Common myeloid progenitor, CD34-positive (primary cell): ENCODE results near the gene KCNJ4.

Experiments used
- CTCF ChIA-PET: fragments of 350-600 bp; sonication (Branson Sonifier 250); formaldehyde crosslinking; loops from one replicate; lab custom pipeline; 2021; ENCODE audit warnings: antibody characterized with exemption; lab: Charles Lee
- POLR2A ChIA-PET: fragments of 350-600 bp; sonication (Branson Sonifier 250); formaldehyde crosslinking; loops from one replicate; lab custom pipeline; 2021; ENCODE audit warnings: antibody characterized with exemption; lab: Charles Lee
- DNase-seq, 3 donors: peaks; one replicate each; pipeline versions ENCODE4 v3.0.0 to v3.0.0-alpha.2; 2013
- H3K27ac ChIP-seq, 2 experiments: 1 replicate in 1 of 2; 2 replicates in 1 of 2; pipeline ENCODE4 v1.7.0; 2013; ENCODE audit warnings: inconsistent platforms in 2 of 2, low read length in 2 of 2, mild to moderate bottlenecking in 2 of 2, low read depth in 1 of 2, moderate library complexity in 1 of 2; ENCODE audit not compliant: severe bottlenecking in 2 of 2, insufficient read depth in 1 of 2, poor library complexity in 1 of 2
- H3K27me3 ChIP-seq, 5 experiments: replicated peaks in 2 of 5; 1 replicate in 3 of 5; 2 replicates in 2 of 5; pipeline versions ENCODE4 v1.6.1 to v1.7.0; 2013; ENCODE audit warnings: low read length in 4 of 5, mild to moderate bottlenecking in 2 of 5, moderate library complexity in 2 of 5, inconsistent platforms in 1 of 5; ENCODE audit not compliant: insufficient read depth in 5 of 5, control insufficient read depth in 4 of 5
- H3K36me3 ChIP-seq, 4 experiments: 1 replicate in 2 of 4; 2 replicates in 2 of 4; pipeline versions ENCODE4 v1.6.1 to v1.7.0; 2013; ENCODE audit warnings: low read length in 3 of 4, control low read depth in 1 of 4, mild to moderate bottlenecking in 1 of 4; ENCODE audit not compliant: control insufficient read depth in 4 of 4, insufficient read depth in 4 of 4
- H3K4me1 ChIP-seq, 4 experiments: 1 replicate in 3 of 4; 2 replicates in 1 of 4; pipeline versions ENCODE4 v1.6.1 to v1.7.1; 2013; ENCODE audit warnings: low read length in 3 of 4, mild to moderate bottlenecking in 3 of 4, control low read depth in 1 of 4, inconsistent platforms in 1 of 4, moderate library complexity in 1 of 4; ENCODE audit not compliant: control insufficient read depth in 4 of 4, insufficient read depth in 4 of 4; ENCODE audit errors: control extremely low read depth in 1 of 4
- H3K4me3 ChIP-seq, 7 experiments: 1 replicate in 4 of 7; 2 replicates in 3 of 7; pipeline versions ENCODE4 v1.5.1 to v1.7.0; 2013; ENCODE audit warnings: mild to moderate bottlenecking in 7 of 7, low read length in 6 of 7, moderate library complexity in 6 of 7, inconsistent platforms in 2 of 7, low read depth in 2 of 7, control low read depth in 1 of 7; ENCODE audit not compliant: insufficient read depth in 4 of 7, control insufficient read depth in 1 of 7; ENCODE audit errors: extremely low read depth in 1 of 7
- H3K9me3 ChIP-seq, 5 experiments: 1 replicate in 4 of 5; 2 replicates in 1 of 5; pipeline versions ENCODE4 v1.6.1 to v1.7.1; 2013; ENCODE audit warnings: low read length in 4 of 5, mild to moderate bottlenecking in 2 of 5, inconsistent platforms in 1 of 5, low read depth in 1 of 5, moderate library complexity in 1 of 5; ENCODE audit not compliant: control insufficient read depth in 4 of 5, insufficient read depth in 2 of 5; ENCODE audit errors: control extremely low read depth in 1 of 5
- WGBS: methylation state at CpG from one replicate; pipeline ENCODE4 v1.1.5; 2013; ENCODE audit not compliant: insufficient coverage; 5-methylcytosine and 5-hydroxymethylcytosine counted together

The KCNJ4 gene

DNA sequence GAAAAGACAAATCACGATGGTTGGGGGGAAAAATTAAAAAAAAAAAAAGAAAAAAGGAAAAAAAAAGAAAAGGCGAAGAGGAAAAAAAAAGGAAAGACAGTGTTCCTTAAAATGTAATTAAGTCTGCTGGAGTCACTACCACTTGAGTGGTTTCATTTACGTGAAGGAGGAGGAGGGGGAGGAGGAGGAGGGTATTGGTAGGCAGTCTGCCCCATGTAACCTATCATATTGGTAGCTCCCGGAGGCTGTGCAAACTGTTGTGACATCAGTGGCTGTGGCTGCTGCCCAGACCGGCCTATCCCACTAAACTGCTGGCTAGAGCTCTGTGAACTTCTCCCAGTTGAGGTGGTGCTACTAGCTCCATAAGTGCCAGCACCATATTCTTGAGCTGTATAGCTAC lies 30.8 kb upstream of the KCNJ4 start:
- peak in 1 of 3 donors; percentile 24 for DNase-seq
- no peak overlapping the region for H3K27ac ChIP-seq
- peaks cover 0 to 2% (median 0%) of the 10 kb centered on the region in 4 experiments for H3K4me1 ChIP-seq
- 100% methylated on average over 5 of the region's 5 CpGs for WGBS
- H3K4me3 ChIP-seq, result no peak overlapping the region
- no peaks in the 10 kb centered on the region for H3K9me3 ChIP-seq
- POLR2A ChIA-PET, result interaction anchor here (0.6 kb wide), 1 partner anchor 54 kb away, joined by 3 read pairs; no protein-coding TSS in a partner anchor
- CTCF ChIA-PET, result interaction anchor here (0.7 to 1.0 kb wide), 3 partner anchors 10 to 86 kb away, joined by 3 read pairs; no protein-coding TSS in a partner anchor
- peaks cover 29 to 97% (median 87%) of the 10 kb centered on the region in 4 experiments for H3K36me3 ChIP-seq
- no peaks in the 10 kb centered on the region for H3K27me3 ChIP-seq

DNA sequence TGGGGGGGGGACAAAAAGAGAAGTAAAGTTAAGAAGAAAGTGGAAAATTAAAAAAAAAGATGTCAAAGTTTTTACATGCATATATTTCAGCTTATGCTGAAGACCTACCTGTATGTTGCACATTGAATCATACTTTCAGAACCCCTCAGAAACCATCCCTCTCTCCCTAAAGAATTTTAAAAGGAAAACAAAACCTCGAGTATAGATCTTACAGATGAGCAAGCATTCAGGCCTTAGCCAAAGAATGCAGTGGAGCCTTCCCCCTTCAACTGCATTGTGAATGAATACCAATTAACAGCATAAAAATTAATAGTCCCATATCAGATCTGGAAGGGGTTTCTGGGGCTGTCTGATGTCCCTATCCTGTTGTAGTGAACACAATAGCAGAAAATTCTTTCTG lies 29.2 kb upstream of the KCNJ4 start:
- Histone ChIP-seq H3K36me3 (peaks cover 31 to 90% (median 73%) of the 10 kb centered on the region in 4 experiments), H3K4me3 (no peak overlapping the region), H3K27ac (no peak overlapping the region), H3K27me3 (no peaks in the 10 kb centered on the region), H3K4me1 (no peaks in the 10 kb centered on the region), H3K9me3 (no peaks in the 10 kb centered on the region)
- DNase-seq, result no peak
- POLR2A ChIA-PET, result interaction anchor here (1.0 kb wide), 1 partner anchor 18 kb away, joined by 3 read pairs; no protein-coding TSS in a partner anchor
- WGBS, result 83% methylated on average over 1 of the region's 1 CpG
- CTCF ChIA-PET, result interaction anchor here (1.1 to 1.3 kb wide), 2 partner anchors 9 to 10 kb away, joined by 3 read pairs; no protein-coding TSS in a partner anchor

DNA sequence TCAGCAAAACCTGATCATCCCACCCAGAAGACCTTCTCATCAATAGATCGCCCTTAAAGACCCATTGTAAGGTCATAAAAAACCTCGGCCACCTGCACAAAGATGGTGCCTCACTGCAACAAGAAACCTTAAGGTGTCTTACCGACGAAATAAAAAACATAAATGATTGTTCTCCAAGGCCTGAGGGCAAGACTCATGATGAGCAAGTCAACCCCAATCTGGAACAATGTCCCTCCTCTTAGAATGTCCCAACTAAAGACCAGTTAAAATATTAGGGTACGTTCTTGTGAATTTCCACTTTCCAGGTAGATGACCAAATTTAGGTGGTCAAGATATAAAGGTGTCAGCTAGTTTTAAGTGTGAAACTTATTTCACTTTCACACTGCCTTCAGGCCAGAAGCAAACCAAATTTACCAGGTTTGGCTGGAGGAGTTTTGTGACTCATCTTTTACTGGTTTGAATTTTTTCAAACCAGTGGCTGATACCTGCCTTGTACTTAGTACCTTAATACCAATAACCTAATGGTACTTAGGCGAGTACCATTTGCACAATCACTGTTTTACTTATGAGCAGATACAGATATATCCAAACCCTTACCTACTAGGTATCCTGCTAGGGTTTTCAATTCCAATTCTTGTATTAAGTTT lies 27.8 kb upstream of the KCNJ4 start:
- H3K36me3 ChIP-seq, result peaks cover 29 to 75% (median 61%) of the 10 kb centered on the region in 4 experiments
- H3K4me3 ChIP-seq, result no peak overlapping the region
- H3K4me1 ChIP-seq, result no peaks in the 10 kb centered on the region
- no peak for DNase-seq
- H3K27ac ChIP-seq, result no peak overlapping the region
- POLR2A ChIA-PET, result no interaction called here
- CTCF ChIA-PET, result interaction anchor here (1.0 kb wide), 1 partner anchor 19 kb away, joined by 3 read pairs; no protein-coding TSS in a partner anchor
- H3K9me3 ChIP-seq, result no peaks in the 10 kb centered on the region
- WGBS, result 97% methylated on average over 5 of the region's 6 CpGs
- no peaks in the 10 kb centered on the region for H3K27me3 ChIP-seq

DNA sequence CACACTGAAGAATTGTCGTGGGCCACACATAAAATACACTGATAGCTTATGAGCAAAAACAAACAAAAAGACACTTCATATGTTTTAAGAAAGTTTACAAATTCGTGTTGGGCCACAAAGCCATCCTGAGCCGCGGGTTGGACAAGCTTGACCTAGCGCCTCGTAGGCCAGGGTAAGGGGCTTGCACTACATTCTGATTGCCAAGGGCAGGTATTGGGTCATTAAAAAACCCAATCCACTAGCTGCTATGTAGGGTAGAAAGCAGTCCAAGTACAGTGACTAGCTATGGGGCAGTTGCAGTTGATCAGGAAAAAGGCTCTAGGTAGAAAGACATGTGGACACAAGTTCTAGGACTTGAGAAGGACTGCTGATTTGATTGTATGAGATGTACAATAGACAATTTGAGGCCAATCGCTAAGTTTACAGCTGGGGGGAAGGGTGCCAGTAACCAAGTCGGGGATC lies 26.9 kb upstream of the KCNJ4 start:
- DNase-seq, result no peak
- no peaks in the 10 kb centered on the region for H3K4me1 ChIP-seq
- H3K4me3 ChIP-seq, result no peak overlapping the region
- no peaks in the 10 kb centered on the region for H3K27me3 ChIP-seq
- ChIA-PET CTCF (interaction anchor here (0.9 to 1.0 kb wide), 2 partner anchors 8 to 20 kb away, joined by 3 read pairs; no protein-coding TSS in a partner anchor), POLR2A (interaction anchor here (0.6 kb wide), 1 partner anchor 70 kb away, joined by 6 read pairs; no protein-coding TSS in a partner anchor)
- H3K27ac ChIP-seq, result peak overlapping the region in 1 of 2 experiments; percentile 10
- peaks cover 26 to 69% (median 54%) of the 10 kb centered on the region in 4 experiments for H3K36me3 ChIP-seq
- no peaks in the 10 kb centered on the region for H3K9me3 ChIP-seq
- 99% methylated on average over 8 of the region's 8 CpGs for WGBS

DNA sequence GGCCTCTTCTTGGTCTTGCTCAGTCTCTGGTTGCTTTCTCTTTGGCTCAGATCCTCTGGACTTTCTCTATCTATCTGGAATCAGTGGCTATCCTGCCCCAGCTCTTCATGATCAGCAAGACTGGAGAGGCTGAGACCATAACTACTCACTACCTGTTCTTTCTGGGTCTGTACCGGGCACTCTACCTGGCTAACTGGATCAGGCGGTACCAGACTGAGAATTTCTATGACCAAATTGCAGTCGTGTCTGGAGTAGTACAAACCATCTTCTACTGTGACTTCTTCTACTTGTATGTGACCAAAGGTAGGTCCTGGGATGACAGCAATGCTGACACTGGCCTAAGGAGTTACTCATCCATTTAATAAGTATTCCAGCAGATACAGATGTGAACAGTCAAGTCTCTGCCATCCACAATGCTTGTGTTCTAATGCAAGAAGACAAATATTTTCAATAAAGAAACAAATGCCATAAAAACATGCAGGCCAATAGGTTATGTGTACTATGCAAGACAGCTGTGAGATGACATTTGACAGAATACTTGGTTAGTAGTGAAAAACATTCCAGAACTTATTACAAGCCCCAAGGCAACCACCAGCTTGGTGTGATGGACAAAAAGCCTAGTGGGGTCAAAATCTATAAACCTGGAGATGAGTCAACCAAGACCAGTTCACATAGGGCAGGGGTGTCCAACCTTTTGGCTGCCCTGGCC lies 26.3 kb upstream of the KCNJ4 start:
- H3K36me3 ChIP-seq, result peaks cover 22 to 63% (median 49%) of the 10 kb centered on the region in 4 experiments
- POLR2A ChIA-PET, result interaction anchor here (0.6 kb wide), 4 partner anchors 8 to 147 kb away, joined by 3 to 6 read pairs (median 3); no protein-coding TSS in a partner anchor
- no peak for DNase-seq
- no peak overlapping the region for H3K27ac ChIP-seq
- CTCF ChIA-PET, result interaction anchor here (0.9 kb wide), 2 partner anchors 9 to 14 kb away, joined by 3 read pairs; no protein-coding TSS in a partner anchor
- H3K4me1 ChIP-seq, result no peaks in the 10 kb centered on the region
- no peak overlapping the region for H3K4me3 ChIP-seq
- no peaks in the 10 kb centered on the region for H3K27me3 ChIP-seq
- WGBS, result 86% methylated on average over 3 of the region's 3 CpGs
- H3K9me3 ChIP-seq, result no peaks in the 10 kb centered on the region

DNA sequence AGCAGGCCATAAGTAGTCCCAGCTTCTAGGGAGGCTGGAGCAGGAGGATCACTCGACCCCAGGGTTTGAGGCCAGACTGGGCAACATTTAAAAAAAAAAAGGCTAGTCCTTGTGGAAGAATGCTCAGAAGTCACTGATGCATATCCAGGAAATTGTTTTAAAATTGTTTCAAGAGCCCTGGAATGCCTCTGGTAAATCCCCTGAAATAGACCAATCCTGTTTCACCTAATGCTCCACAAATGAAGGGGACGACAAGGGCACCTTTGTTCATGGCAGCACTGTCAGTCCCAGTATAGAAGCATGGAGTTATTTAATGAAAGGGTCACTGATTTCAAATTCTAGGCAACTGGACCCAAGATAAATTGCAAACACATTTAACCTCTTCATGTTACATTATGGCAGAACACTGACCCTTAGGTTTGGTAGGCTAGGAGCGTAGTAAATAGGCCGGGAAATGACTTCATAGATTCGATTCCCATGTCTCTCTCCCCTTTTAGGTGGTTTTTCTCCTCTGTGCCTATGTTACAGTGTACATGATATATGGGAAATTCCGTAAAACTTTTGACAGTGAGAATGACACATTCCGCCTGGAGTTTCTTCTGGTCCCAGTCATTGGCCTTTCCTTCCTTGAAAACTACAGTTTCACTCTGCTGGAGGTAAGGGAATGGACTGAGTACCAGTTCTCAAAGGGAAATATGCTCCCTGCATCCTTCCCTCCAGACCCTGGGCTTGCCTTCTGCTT lies 24.3 kb upstream of the KCNJ4 start:
- Histone ChIP-seq H3K27ac (no peak overlapping the region), H3K4me1 (no peaks in the 10 kb centered on the region), H3K27me3 (no peaks in the 10 kb centered on the region), H3K4me3 (no peak overlapping the region), H3K36me3 (peaks cover 15 to 43% (median 31%) of the 10 kb centered on the region in 4 experiments), H3K9me3 (no peaks in the 10 kb centered on the region)
- DNase-seq, result no peak
- CTCF ChIA-PET, result interaction anchor here (0.5 to 1.5 kb wide), 3 partner anchors 12 to 49 kb away, joined by 3 to 5 read pairs (median 3); no protein-coding TSS in a partner anchor
- 95% methylated on average over 3 of the region's 7 CpGs for WGBS
- POLR2A ChIA-PET, result no interaction called here
